ENCODE results near the gene CAMK1D.

The CAMK1D gene

GRCh38 chr10:12719365-12719764 is 370.0 kb downstream of the CAMK1D start (continued):
- TF ChIP-seq, protein P1, sequence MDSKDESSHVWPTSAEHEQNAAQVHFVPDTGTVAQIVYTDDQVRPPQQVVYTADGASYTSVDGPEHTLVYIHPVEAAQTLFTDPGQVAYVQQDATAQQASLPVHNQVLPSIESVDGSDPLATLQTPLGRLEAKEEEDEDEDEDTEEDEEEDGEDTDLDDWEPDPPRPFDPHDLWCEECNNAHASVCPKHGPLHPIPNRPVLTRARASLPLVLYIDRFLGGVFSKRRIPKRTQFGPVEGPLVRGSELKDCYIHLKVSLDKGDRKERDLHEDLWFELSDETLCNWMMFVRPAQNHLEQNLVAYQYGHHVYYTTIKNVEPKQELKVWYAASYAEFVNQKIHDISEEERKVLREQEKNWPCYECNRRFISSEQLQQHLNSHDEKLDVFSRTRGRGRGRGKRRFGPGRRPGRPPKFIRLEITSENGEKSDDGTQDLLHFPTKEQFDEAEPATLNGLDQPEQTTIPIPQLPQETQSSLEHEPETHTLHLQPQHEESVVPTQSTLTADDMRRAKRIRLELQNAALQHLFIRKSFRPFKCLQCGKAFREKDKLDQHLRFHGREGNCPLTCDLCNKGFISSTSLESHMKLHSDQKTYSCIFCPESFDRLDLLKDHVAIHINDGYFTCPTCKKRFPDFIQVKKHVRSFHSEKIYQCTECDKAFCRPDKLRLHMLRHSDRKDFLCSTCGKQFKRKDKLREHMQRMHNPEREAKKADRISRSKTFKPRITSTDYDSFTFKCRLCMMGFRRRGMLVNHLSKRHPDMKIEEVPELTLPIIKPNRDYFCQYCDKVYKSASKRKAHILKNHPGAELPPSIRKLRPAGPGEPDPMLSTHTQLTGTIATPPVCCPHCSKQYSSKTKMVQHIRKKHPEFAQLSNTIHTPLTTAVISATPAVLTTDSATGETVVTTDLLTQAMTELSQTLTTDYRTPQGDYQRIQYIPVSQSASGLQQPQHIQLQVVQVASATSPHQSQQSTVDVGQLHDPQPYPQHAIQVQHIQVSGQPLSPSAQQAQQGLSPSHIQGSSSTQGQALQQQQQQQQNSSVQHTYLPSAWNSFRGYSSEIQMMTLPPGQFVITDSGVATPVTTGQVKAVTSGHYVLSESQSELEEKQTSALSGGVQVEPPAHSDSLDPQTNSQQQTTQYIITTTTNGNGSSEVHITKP (tag by site-specific recombination; IDR thresholded peaks at IDR 0.05) = 0 out of 2 replicates have a peak, but pooled peaks have one; percentile 14
- TF ChIP-seq ZNF677 (tag by site-specific recombination; IDR thresholded peaks at IDR 0.05) (no peak), ZNF133 (tag by site-specific recombination; IDR thresholded peaks at IDR 0.05) (no peak), REST (tag by site-specific recombination; IDR thresholded peaks at IDR 0.05) (no peak)

DNA sequence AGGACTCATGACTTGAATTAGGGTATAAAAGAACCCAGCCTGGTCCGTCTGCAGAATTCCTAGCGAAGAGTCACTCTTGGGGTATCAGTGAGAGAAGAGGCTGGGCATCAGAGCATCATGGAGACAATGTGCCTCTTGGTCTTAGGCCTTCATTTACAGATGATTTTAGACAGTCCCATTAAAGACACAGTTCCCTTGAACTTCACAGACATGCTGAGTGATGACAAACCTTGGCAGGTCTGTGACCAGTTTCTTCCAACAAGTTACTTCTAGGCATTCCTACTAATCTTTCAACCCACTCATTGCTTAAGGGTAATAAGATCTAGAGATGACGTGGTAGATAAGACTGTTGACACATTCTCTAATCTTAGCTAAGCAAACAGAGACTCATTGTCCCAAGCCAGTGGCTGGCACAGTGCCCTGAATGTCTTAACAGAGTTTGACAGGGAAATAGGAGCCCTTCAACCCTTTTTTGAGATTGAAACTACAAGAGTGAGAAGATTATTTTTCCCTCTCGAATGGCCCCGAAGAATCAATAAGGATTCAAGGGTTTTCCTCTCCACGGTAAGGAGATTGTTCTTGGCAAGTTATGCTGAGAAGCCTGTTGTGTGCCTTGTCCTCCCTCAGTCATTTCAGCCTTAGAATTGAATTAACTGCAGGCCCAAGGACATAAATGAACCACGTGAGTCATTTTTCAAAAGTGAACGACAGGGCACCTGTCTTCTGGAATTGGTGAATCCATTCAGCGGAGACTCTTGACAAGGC is 371.1 kb downstream of the CAMK1D start:
- H3K4me3 ChIP-seq (ENCODE audit: low read depth, low read length) = no peak overlapping the region
- CTCF ChIA-PET = interaction anchor here (0.7 to 2.2 kb wide), 3 partner anchors 9 to 1460 kb away, joined by 3 to 8 read pairs (median 5); no protein-coding TSS in a partner anchor
- H3K27ac ChIP-seq (ENCODE audit: extremely low read depth, low read depth, low read length) = peak overlapping the region; percentile 83
- no peaks in the 10 kb centered on the region for H3K9me3 ChIP-seq (ENCODE audit: control insufficient read depth, insufficient read depth, low read depth, low read length)
- peaks cover 16% of the 10 kb centered on the region for H3K4me1 ChIP-seq (ENCODE audit: control insufficient read depth, insufficient read depth, low read length)
- no peaks in the 10 kb centered on the region for H3K36me3 ChIP-seq (ENCODE audit: control insufficient read depth in 2 of 2, insufficient read depth in 1 of 2, low read length in 2 of 2)
- POLR2A ChIA-PET = no interaction called here
- TF ChIP-seq HOXD13 (CRISPR knock-in tag; IDR thresholded peaks at IDR 0.05; ENCODE audit: borderline replicate concordance) (no peak), ZNF37A (tag by site-specific recombination; IDR thresholded peaks at IDR 0.05) (no peak), ZNF48 (tag by site-specific recombination; IDR thresholded peaks at IDR 0.05) (no peak), ZNF585B (tag by site-specific recombination; IDR thresholded peaks at IDR 0.05) (no peak), ZSCAN18 (tag by site-specific recombination; IDR thresholded peaks at IDR 0.05) (no peak), ZBTB8A (tag by site-specific recombination; IDR thresholded peaks at IDR 0.05) (peak; percentile 69), ZNF423 (tag by site-specific recombination; IDR thresholded peaks at IDR 0.05) (no peak), ZNF341 (tag by site-specific recombination; IDR thresholded peaks at IDR 0.05; ENCODE audit: low read depth) (no peak), OSR2 (tag by site-specific recombination; IDR thresholded peaks at IDR 0.05) (peak; percentile 96), KLF9 (tag by site-specific recombination; IDR thresholded peaks at IDR 0.05; ENCODE audit: low read depth) (no peak), ZNF777 (tag by site-specific recombination; IDR thresholded peaks at IDR 0.05; ENCODE audit: borderline replicate concordance) (no peak), TSHZ1 (tag by site-specific recombination; IDR thresholded peaks at IDR 0.05; ENCODE audit: borderline replicate concordance) (peak; percentile 98), KLF8 (tag by site-specific recombination; IDR thresholded peaks at IDR 0.05) (peak; percentile 91)
- TF ChIP-seq, protein P2, sequence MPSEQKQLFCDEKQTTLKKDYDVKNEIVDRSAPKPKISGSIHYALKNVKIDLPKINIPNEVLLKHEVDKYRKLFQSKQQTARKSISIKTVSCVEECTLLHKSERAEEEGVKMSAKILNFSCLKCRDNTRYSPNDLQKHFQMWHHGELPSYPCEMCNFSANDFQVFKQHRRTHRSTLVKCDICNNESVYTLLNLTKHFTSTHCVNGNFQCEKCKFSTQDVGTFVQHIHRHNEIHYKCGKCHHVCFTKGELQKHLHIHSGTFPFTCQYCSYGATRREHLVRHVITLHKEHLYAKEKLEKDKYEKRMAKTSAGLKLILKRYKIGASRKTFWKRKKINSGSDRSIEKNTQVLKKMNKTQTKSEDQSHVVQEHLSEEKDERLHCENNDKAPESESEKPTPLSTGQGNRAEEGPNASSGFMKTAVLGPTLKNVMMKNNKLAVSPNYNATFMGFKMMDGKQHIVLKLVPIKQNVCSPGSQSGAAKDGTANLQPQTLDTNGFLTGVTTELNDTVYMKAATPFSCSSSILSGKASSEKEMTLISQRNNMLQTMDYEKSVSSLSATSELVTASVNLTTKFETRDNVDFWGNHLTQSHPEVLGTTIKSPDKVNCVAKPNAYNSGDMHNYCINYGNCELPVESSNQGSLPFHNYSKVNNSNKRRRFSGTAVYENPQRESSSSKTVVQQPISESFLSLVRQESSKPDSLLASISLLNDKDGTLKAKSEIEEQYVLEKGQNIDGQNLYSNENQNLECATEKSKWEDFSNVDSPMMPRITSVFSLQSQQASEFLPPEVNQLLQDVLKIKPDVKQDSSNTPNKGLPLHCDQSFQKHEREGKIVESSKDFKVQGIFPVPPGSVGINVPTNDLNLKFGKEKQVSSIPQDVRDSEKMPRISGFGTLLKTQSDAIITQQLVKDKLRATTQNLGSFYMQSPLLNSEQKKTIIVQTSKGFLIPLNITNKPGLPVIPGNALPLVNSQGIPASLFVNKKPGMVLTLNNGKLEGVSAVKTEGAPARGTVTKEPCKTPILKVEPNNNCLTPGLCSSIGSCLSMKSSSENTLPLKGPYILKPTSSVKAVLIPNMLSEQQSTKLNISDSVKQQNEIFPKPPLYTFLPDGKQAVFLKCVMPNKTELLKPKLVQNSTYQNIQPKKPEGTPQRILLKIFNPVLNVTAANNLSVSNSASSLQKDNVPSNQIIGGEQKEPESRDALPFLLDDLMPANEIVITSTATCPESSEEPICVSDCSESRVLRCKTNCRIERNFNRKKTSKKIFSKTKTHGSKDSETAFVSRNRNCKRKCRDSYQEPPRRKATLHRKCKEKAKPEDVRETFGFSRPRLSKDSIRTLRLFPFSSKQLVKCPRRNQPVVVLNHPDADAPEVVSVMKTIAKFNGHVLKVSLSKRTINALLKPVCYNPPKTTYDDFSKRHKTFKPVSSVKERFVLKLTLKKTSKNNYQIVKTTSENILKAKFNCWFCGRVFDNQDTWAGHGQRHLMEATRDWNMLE (tag by site-specific recombination; conservative IDR thresholded peaks at IDR 0.05; ENCODE audit: low read depth) = peak; percentile 62; the same call in 1 of the 2 replicates

All from HEK293 (cell line).